Activated T-cell treated with anti-CD3 and anti-CD28 coated beads, Interleukin-2, amount 50 U/mL, for 4 hours (primary cell): ENCODE measurements around the gene ABCF3. TPM values are rescaled to one million over a fixed set of nuclear protein-coding genes. Genes with fewer than 3 reads are reported as not detected.

ENCODE experiments used
- ATAC-seq, 2 donors: fragments of 200-7000 bp; cut with Tn5 transposase; one replicate each; pipeline ENCODE4 v1.10.0; 2021
- DNase-seq: peaks from one replicate; pipeline ENCODE4 v3.0.0-alpha.2; 2020
- H3K27me3 Mint-ChIP-seq: one replicate; pipeline ENCODE4 v1.8.0; 2021; ENCODE audit warnings: low read depth, mixed read lengths
- H3K36me3 Mint-ChIP-seq: one replicate; pipeline ENCODE4 v1.8.0; 2022; ENCODE audit warnings: mixed read lengths; ENCODE audit not compliant: insufficient read depth
- H3K4me1 Mint-ChIP-seq: one replicate; pipeline ENCODE4 v1.8.0; 2021; ENCODE audit warnings: low read depth, mixed read lengths
- H3K4me3 Mint-ChIP-seq: one replicate; pipeline ENCODE4 v1.8.0; 2021; ENCODE audit warnings: mild to moderate bottlenecking, moderate library complexity, mixed read lengths
- H3K9me3 Mint-ChIP-seq: one replicate; pipeline ENCODE4 v1.8.0; 2021; ENCODE audit warnings: mixed read lengths
- total RNA-seq, 3 donors: library from RNA; stranded (reverse); gene quantifications; one replicate each; pipeline ENCODE4 v1.2.1, GENCODE V29; 2021

ABCF3 gene
- total RNA-seq, 3 donors from 2014 or later: 79.7 to 91.2 (median 84.4) TPM

GRCh38 chr3:184188080-184188479 lies 2.1 kb downstream of the ABCF3 start:
- H3K4me1 Mint-ChIP-seq: peaks cover 33% of the 10 kb centered on the region
- H3K36me3 Mint-ChIP-seq: peaks cover 40% of the 10 kb centered on the region
- ATAC-seq (no peak), DNase-seq (no peak)
- H3K27me3 Mint-ChIP-seq: no peaks in the 10 kb centered on the region
- H3K4me3 Mint-ChIP-seq: peak overlapping the region; percentile 99
- H3K9me3 Mint-ChIP-seq: no peaks in the 10 kb centered on the region

GRCh38 chr3:184189421-184189820 lies 3.4 kb downstream of the ABCF3 start:
- Mint-ChIP-seq H3K9me3 (no peaks in the 10 kb centered on the region), H3K4me1 (peaks cover 33% of the 10 kb centered on the region), H3K4me3 (no peak overlapping the region), H3K36me3 (peaks cover 44% of the 10 kb centered on the region), H3K27me3 (no peaks in the 10 kb centered on the region)
- ATAC-seq: no peak
- no peak for DNase-seq

GRCh38 chr3:184192889-184193288 lies 6.9 kb downstream of the ABCF3 start:
- Mint-ChIP-seq H3K4me1 (peaks cover 13% of the 10 kb centered on the region), H3K4me3 (no peak overlapping the region), H3K36me3 (peaks cover 36% of the 10 kb centered on the region), H3K27me3 (no peaks in the 10 kb centered on the region), H3K9me3 (no peaks in the 10 kb centered on the region)
- ATAC-seq: no peak
- DNase-seq: no peak

GRCh38 chr3:184193991-184194539 lies 8.1 kb downstream of the ABCF3 start:
- peaks cover 27% of the 10 kb centered on the region for H3K36me3 Mint-ChIP-seq
- DNase-seq (no peak), ATAC-seq (no peak)
- H3K4me1 Mint-ChIP-seq: peaks cover 3% of the 10 kb centered on the region
- no peaks in the 10 kb centered on the region for H3K27me3 Mint-ChIP-seq
- H3K9me3 Mint-ChIP-seq: no peaks in the 10 kb centered on the region
- no peak overlapping the region for H3K4me3 Mint-ChIP-seq

GRCh38 chr3:184196536-184196935 lies 10.5 kb downstream of the ABCF3 start:
- H3K4me3 Mint-ChIP-seq: no peak overlapping the region
- no peaks in the 10 kb centered on the region for H3K4me1 Mint-ChIP-seq
- no peaks in the 10 kb centered on the region for H3K27me3 Mint-ChIP-seq
- ATAC-seq (no peak), DNase-seq (no peak)
- H3K36me3 Mint-ChIP-seq: peaks cover 20% of the 10 kb centered on the region
- no peaks in the 10 kb centered on the region for H3K9me3 Mint-ChIP-seq

- Mint-ChIP-seq H3K36me3 (peaks cover 9% of the 10 kb centered on the region), H3K9me3 (no peaks in the 10 kb centered on the region), H3K4me1 (no peaks in the 10 kb centered on the region), H3K27me3 (no peaks in the 10 kb centered on the region), H3K4me3 (no peak overlapping the region)
- DNase-seq: no peak
- no peak for ATAC-seq
Observed at GRCh38 chr3:184198509-184198908, 12.5 kb downstream of the ABCF3 start.

- DNase-seq (no peak), ATAC-seq (no peak)
- Mint-ChIP-seq H3K4me3 (no peak overlapping the region), H3K36me3 (no peaks in the 10 kb centered on the region), H3K4me1 (no peaks in the 10 kb centered on the region), H3K9me3 (no peaks in the 10 kb centered on the region), H3K27me3 (peaks cover 3% of the 10 kb centered on the region)
Observed at GRCh38 chr3:184200825-184201224, 14.8 kb downstream of the ABCF3 start.

GRCh38 chr3:184203526-184203925 lies 17.5 kb downstream of the ABCF3 start:
- Mint-ChIP-seq H3K36me3 (no peaks in the 10 kb centered on the region), H3K27me3 (peaks cover 16% of the 10 kb centered on the region)
- ATAC-seq: no peak

GRCh38 chr3:184209146-184209923 lies 23.3 kb downstream of the ABCF3 start:
- Mint-ChIP-seq H3K4me3 (no peak overlapping the region), H3K4me1 (no peaks in the 10 kb centered on the region), H3K27me3 (peaks cover 18% of the 10 kb centered on the region), H3K36me3 (no peaks in the 10 kb centered on the region), H3K9me3 (no peaks in the 10 kb centered on the region)
- no peak for ATAC-seq
- DNase-seq: no peak

More at GRCh38 chr3:184203526-184203925, 17.5 kb downstream of the ABCF3 start:
- no peak for DNase-seq
- Mint-ChIP-seq H3K9me3 (no peaks in the 10 kb centered on the region), H3K4me1 (no peaks in the 10 kb centered on the region), H3K4me3 (no peak overlapping the region)

GRCh38 chr3:184211297-184211696 lies 25.3 kb downstream of the ABCF3 start:
- H3K4me1 Mint-ChIP-seq: no peaks in the 10 kb centered on the region
- no peaks in the 10 kb centered on the region for H3K9me3 Mint-ChIP-seq
- DNase-seq (no peak), ATAC-seq (no peak)
- no peaks in the 10 kb centered on the region for H3K36me3 Mint-ChIP-seq
- peaks cover 10% of the 10 kb centered on the region for H3K27me3 Mint-ChIP-seq
- H3K4me3 Mint-ChIP-seq: no peak overlapping the region

GRCh38 chr3:184211718-184212117 lies 25.7 kb downstream of the ABCF3 start:
- no peaks in the 10 kb centered on the region for H3K4me1 Mint-ChIP-seq
- peaks cover 7% of the 10 kb centered on the region for H3K27me3 Mint-ChIP-seq

GRCh38 chr3:184218814-184219213 lies 32.8 kb downstream of the ABCF3 start:
- DNase-seq (no peak), ATAC-seq (no peak)
- Mint-ChIP-seq H3K9me3 (no peaks in the 10 kb centered on the region), H3K36me3 (no peaks in the 10 kb centered on the region), H3K27me3 (peaks cover 13% of the 10 kb centered on the region), H3K4me3 (no peak overlapping the region), H3K4me1 (no peaks in the 10 kb centered on the region)

More at GRCh38 chr3:184211718-184212117, 25.7 kb downstream of the ABCF3 start:
- DNase-seq (no peak), ATAC-seq (no peak)
- H3K9me3 Mint-ChIP-seq: no peaks in the 10 kb centered on the region
- no peaks in the 10 kb centered on the region for H3K36me3 Mint-ChIP-seq
- H3K4me3 Mint-ChIP-seq: no peak overlapping the region

- ATAC-seq (no peak), DNase-seq (no peak)
- H3K4me1 Mint-ChIP-seq: peaks cover 2% of the 10 kb centered on the region
- H3K9me3 Mint-ChIP-seq: no peaks in the 10 kb centered on the region
- peaks cover 29% of the 10 kb centered on the region for H3K27me3 Mint-ChIP-seq
- H3K4me3 Mint-ChIP-seq: no peak overlapping the region
- H3K36me3 Mint-ChIP-seq: no peaks in the 10 kb centered on the region
Observed at GRCh38 chr3:184222521-184222920, 36.5 kb downstream of the ABCF3 start.

GRCh38 chr3:184223946-184224345 lies 37.9 kb downstream of the ABCF3 start:
- Mint-ChIP-seq H3K9me3 (no peaks in the 10 kb centered on the region), H3K4me1 (peaks cover 2% of the 10 kb centered on the region), H3K27me3 (peaks cover 35% of the 10 kb centered on the region), H3K4me3 (no peak overlapping the region), H3K36me3 (no peaks in the 10 kb centered on the region)
- ATAC-seq (no peak), DNase-seq (no peak)

GRCh38 chr3:184227481-184227935 lies 41.5 kb downstream of the ABCF3 start:
- H3K4me3 Mint-ChIP-seq: no peak overlapping the region
- H3K27me3 Mint-ChIP-seq: peaks cover 48% of the 10 kb centered on the region
- H3K9me3 Mint-ChIP-seq: no peaks in the 10 kb centered on the region
- H3K36me3 Mint-ChIP-seq: no peaks in the 10 kb centered on the region
- peaks cover 9% of the 10 kb centered on the region for H3K4me1 Mint-ChIP-seq
- DNase-seq: peak; percentile 51
- ATAC-seq: peak; percentile 20 to 29
